ENCODE measurements around the gene OPN1SW.
A peak's percentile ranks its signal among the peaks of the same experiment; 100 is the strongest.

The OPN1SW gene

DNA sequence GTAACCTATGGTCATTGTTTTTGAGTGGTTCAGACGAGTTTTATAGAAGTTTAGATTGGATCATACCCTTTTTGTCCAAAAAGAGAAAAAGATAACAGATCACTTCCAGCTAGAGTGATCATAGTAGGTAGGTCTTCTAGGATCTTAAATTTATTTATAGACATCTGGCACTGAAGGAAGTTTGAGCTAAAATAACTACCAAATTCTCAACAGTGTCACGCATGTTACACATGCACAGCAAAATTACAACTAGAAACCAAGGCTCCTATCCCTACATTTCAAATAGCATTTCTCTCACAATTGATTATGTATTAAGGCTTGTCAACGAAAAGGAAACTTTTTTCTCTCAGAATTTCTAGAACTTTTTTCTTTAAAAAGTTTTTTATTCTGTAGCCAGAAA lies 34.1 kb downstream of the OPN1SW start:
- no peak overlapping the region for H3K4me3 ChIP-seq (ENCODE audit: low read depth, low read length)
- no peak for DNase-seq (ENCODE audit: low read depth)
- TF ChIP-seq, protein P1, sequence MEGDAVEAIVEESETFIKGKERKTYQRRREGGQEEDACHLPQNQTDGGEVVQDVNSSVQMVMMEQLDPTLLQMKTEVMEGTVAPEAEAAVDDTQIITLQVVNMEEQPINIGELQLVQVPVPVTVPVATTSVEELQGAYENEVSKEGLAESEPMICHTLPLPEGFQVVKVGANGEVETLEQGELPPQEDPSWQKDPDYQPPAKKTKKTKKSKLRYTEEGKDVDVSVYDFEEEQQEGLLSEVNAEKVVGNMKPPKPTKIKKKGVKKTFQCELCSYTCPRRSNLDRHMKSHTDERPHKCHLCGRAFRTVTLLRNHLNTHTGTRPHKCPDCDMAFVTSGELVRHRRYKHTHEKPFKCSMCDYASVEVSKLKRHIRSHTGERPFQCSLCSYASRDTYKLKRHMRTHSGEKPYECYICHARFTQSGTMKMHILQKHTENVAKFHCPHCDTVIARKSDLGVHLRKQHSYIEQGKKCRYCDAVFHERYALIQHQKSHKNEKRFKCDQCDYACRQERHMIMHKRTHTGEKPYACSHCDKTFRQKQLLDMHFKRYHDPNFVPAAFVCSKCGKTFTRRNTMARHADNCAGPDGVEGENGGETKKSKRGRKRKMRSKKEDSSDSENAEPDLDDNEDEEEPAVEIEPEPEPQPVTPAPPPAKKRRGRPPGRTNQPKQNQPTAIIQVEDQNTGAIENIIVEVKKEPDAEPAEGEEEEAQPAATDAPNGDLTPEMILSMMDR (IDR thresholded peaks at IDR 0.05; ENCODE audit: control insufficient read depth, extremely low read depth, insufficient read depth) = no peak

DNA sequence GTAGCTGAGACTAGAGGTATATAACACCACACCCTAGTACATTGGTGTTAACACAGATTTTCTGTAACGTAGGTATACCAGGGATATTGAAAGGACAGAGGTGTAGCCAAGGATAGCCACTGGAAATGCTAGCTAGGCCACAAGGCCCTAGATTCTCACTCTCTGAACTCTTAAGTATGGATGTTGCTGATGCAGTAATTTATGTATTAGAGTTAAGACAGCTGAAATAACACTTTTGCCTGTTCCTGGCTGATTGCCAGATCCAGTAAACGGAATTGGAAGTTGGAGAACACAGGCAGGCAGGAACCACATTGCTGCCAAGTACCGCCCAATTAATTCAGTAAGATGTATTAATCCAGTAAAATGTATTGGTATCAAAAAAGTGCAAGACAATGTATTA lies 34.6 kb downstream of the OPN1SW start:
- DNase-seq (ENCODE audit: low read depth) = no peak
- H3K4me3 ChIP-seq (ENCODE audit: low read depth, low read length) = peak overlapping the region; percentile 95
- TF ChIP-seq, protein P1 (IDR thresholded peaks at IDR 0.05; ENCODE audit: control insufficient read depth, extremely low read depth, insufficient read depth) = no peak

DNA sequence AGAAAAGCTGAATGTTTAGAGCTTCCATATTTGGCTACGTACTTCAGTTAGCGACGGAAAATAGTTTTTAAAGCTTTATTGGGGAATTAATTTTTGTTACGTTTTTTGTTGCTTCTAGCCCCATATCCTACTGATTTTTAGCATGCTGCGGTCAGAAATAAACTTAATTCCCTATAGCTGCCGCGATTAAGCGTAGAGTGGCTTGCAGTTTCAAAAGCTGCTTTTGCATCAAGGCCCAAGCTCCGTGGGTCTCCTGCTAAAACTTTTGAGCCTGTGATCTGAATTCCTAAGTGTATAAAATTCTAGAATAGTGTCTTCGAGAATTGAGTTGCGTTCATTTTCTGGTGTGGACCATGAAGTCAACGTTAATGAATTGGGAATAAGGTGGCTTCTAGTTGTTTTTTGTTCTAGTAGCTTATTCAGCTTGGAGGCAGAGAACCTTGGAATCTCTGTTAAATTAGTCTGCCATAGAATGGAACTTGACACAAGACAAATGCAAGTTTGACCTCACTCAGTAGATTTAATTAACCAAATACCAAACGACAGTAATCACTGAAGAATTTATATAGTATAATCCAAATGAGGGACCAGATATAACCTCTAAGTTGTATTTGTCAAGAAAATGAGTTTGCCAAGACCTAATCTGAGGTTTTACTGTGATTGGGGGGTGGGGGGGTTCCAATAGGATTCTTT lies 35.5 kb downstream of the OPN1SW start:
- TF ChIP-seq, protein P1 (IDR thresholded peaks at IDR 0.05; ENCODE audit: control insufficient read depth, extremely low read depth, insufficient read depth) = no peak
- no peak for DNase-seq (ENCODE audit: low read depth)
- peak overlapping the region; percentile 95 for H3K4me3 ChIP-seq (ENCODE audit: low read depth, low read length)

DNA sequence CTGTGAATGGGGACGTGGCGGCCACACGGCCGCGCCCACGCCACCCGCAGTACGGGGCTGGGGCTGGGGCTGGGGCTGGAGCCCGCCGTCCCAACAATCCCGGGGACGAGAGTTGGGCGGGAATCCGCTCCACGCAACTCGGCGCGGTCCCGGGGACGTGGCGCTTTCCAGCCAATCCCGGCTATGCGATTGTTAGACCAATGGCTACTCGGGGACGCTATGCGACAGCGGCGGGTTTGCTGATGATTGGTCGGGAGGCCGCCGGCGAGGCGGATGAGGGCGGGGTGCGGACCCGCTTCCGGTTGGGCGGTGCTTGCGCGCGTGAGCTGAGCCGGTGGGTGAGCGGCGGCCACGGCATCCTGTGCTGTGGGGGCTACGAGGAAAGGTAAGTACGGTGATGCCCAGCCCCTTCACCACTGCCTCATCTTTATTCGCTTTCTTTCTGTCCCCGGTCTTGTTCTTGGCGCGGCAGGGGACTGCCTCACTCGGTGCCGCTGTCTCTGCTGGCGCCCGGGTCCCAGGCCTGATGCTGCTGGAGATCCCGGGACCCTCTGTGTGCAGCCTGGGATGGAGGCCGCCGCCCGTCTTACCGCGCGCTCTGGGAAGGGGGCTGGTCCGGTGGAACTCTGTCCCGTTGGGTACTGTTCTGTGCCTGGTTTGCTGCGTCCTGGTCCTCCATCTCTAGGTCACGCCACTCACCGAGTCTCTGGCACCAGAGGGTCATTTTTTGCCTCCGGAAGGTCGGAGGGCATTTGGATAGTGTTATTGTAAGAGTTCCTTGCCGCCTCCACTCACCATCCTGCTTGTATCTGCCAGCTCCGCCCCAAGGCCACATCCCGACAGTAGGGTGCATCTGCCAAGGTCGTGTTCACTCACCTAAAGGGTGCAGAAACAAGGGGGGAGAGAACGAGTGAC lies 36.3 kb downstream of the OPN1SW start, which contains the start of gene CALU:
CALU (plus strand) TSS at position 312 of the 915 bp plus-strand sequence. CDS start 9,225 bp downstream, outside the sequence.
- peak; percentile 91 for DNase-seq (ENCODE audit: low read depth)
- TF ChIP-seq, protein P1 (IDR thresholded peaks at IDR 0.05; ENCODE audit: control insufficient read depth, extremely low read depth, insufficient read depth) = no peak
- H3K4me3 ChIP-seq (ENCODE audit: low read depth, low read length) = peak within 1 kb of the TSS; percentile 95

DNA sequence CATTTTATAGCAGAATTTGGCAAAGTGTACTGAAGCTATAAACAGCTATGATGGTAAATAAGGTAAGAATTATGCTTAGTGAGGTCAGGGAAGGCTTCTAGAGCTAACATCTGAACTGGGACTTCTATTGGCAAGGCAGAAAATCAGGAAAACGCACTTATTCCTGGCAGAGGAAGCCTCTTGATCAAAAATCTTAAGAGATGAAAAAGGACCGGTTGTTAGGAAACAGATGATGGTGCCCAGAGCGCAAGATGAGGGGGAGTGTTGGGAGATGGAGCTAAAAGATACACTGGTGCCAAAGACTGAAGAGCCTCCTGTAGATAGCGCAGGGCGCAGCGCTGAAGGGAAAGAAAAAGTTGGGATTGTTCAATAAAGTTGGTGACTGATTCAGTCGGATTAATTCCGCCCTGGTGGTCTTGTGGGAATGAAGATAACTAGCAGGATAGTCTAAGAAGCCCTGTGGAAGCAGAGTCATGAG lies 37.0 kb downstream of the OPN1SW start:
- DNase-seq (ENCODE audit: low read depth) = no peak

DNA sequence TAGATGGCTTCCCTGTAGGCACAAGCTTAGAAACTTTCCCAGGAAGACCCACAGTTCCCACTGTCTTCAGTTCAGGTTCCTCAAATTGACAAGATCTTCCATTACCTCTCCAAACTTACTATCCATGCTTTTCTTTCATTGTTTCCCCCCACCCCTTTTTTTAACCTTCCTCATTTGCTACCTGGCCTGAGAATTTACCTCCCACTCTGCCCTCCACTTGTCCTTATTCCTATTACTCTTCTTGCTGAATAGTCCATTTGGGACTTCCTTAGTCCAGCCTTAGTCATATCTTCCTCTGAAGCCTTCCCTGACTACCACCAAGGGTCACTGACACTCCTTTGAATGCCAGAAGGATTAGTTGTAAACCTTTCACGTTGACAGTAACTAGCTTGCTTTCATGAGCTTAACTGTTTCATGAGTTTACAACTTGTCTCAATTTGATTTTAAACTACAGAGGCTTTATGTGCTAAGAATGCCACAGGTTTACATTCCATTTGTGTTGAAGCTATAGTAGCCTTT lies 37.7 kb downstream of the OPN1SW start:
- no peak for DNase-seq (ENCODE audit: low read depth)

More for the DNA sequence above, 37.0 kb downstream of the OPN1SW start:
- peak overlapping the region; percentile 95 for H3K4me3 ChIP-seq (ENCODE audit: low read depth, low read length)
- TF ChIP-seq, protein P1 (IDR thresholded peaks at IDR 0.05; ENCODE audit: control insufficient read depth, extremely low read depth, insufficient read depth) = no peak

More for the DNA sequence above, 37.7 kb downstream of the OPN1SW start:
- no peak overlapping the region for H3K4me3 ChIP-seq (ENCODE audit: low read depth, low read length)
- TF ChIP-seq, protein P1 (IDR thresholded peaks at IDR 0.05; ENCODE audit: control insufficient read depth, extremely low read depth, insufficient read depth) = no peak
